ENCODE data around the gene BICD1.

The BICD1 gene

DNA sequence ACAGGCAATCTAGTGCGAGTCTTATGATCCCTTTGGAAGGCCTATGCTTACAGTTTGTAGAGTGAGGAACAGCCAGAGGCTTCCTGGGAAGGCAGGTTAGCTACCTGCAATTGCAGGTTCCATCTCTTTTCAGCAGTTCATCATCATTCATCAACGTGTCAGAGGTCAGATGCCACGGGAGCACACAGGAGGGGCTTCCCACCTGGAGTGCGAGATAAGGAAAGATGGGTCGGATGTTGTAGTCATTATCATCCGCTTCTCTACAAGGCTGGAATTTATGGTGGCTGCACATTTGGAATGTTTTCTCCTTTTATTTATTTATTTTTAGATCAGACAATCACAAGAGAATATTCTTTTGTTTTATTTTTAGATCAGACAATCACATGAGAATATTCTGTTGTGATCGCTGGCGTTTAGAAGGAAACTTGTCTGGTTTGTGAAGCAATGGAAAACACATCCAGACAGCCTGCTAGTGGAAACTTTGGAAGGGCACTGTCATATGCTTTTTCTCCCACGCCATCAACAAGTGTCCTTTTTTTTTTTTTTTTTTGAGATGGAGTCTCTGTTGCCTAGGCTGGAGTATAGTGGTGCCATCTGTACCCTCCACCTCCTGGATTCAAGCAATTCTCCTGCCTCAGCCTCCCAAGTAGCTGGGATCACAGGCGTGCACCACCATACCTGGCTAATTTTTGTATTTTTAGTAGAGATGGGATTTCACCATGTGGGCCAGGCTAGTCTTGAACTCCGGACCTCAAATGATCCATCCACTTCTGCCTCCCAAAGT lies 1.9 kb upstream of the BICD1 start:
- DNase-seq: no peak

DNA sequence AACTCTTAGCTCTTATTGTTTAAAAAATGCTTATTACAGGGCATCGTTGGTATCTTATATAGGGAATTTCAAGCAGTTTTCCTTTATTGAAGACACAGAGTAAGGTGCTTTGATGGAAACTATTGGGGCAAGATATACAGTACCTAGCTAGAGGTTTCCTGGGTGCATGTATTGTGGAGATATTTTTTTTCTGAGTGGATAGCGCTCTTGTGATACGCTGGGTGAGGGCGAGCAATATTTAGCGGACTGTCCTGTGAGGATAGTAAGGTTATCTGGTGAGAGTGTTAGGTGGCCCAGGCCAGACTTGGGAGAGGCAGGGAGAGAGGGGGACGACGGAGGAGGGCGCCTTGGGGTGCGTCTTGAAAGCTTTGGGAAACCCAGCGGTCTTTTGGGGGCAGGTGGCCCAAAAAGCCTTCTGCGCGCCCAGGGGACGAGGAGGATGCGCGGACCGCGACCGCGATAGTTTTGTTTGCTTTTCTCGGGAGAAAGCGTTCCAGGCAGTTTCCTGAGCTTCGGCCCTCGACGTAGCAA lies 596 bp upstream of the BICD1 start:
- no peak for DNase-seq

DNA sequence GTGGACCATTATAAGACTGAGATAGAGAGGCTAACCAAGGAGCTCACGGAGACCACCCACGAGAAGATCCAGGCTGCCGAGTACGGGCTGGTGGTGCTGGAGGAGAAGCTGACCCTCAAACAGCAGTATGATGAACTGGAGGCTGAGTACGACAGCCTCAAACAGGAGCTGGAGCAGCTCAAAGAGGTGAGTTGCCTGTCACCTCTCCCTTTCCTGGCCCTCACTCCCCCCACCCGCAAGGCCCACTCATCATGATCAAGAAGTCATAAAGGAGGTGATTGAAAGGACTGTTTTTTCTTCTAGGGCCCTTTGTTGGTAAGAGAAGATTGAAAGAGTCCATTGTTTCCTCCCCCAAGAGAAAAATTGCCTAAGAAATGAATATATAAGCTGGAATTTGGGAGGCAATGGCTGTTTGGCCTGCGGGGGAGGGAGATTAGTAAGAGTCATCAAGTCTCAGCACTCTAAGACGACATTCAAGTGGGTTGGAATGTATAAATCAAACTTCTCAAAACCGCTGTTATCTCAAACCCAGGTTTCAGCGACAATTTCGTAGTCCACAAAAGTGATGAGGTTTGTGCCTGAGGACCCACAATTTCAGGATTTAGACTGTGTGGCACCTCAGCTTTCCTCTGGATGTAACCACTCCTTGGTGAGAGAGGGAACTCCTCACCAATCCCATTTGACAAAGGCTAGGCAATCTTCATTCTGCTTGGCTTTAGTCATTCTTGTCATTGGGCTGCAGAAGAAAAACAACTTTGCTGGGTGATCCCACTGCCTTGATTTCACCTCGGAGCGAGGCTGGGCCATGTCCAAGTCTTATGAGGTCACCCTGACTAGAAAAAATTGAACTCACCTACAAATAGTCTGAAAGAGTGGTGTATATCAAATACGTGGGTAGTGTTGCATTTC lies 966 bp downstream of the BICD1 start:
- peak; percentile 14 for DNase-seq

DNA sequence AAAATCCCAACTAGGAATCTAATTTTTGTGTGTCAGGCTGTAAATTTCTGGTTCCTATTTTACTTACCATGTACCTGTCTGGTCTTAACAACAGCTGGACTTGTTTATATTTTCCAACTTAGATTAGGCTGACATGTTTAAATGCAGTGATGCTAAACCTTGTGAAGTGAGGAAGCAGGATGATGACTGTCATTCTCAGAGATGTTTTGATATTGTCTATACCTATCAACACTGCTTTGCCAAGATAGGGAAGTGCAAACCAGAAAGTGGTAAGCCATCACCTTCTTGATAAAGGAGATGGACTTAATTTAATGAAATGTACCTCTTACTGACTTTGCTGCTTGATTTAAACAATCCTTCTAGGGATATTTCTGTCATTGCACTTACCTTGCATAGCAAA lies 2.1 kb downstream of the BICD1 start:
- DNase-seq: no peak

DNA sequence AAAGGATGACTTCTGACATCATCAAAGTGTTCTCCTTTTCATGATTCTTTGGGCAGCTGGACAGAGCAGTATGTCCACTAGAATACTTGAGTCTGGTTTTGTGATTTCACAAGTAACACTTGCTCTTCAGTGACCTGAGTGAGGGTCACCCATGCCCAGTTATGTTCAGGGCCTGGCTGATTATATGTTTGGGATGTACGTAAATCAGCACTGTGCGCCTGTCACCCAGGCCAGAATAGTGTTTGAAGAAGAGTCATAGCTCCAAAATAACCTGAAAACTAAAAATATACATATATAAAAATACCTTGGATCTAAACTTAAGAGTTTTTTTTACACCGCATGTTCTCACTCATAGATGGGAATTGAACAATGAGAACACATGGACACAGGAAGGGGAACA lies 3.8 kb downstream of the BICD1 start:
- no peak for DNase-seq

DNA sequence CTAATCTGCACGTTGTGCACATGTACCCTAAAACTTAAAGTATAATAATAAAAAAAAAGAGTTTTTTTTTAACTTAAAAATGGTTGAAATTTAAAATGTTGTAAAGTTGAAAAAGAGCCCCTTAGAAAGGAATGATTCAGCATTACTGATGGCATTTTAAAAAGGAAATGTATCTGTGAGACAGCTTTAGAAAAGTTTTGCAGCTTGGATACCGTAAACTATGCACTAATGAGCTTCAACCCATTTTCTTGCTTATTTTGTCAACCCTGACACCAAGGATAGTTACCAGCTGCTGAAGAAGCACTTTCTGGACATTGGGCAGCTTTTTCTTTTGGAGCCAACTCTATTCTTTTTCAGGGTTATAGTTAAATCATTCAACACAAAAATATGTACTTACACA lies 4.3 kb downstream of the BICD1 start:
- no peak for DNase-seq

DNA sequence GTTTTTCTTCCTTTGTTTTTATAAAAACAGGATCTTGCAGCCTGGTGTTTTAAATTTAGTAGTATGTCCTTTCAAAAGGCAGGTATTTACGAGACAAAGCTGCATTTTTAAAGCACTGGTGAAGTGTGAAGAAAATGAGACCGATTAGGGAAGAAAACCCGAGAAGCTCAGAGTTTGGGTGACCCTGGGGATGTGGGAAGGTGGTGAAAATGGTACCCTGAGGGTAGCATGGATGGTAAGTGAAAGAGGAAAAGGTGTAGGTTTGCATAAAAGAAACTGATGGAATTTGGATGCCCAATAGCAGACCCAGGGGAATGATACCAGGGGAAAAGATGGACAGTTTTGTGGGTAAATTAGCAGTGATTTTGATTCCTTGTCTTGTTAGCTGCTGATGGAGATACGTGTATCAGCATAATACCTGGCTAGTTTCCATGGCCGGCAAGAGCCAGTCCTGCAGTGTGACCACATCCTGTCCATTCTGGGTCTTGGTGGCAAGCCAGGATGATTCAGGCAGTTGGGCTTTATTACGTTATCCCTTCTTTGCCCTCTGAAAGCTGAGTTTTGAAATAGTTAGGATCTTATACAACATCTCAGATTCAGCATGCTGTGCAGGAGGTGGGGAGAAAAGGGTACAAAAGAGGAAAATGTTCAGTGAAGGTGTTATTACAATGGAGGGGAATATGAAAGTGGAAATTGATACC lies 8.9 kb downstream of the BICD1 start:
- no peak for DNase-seq

DNA sequence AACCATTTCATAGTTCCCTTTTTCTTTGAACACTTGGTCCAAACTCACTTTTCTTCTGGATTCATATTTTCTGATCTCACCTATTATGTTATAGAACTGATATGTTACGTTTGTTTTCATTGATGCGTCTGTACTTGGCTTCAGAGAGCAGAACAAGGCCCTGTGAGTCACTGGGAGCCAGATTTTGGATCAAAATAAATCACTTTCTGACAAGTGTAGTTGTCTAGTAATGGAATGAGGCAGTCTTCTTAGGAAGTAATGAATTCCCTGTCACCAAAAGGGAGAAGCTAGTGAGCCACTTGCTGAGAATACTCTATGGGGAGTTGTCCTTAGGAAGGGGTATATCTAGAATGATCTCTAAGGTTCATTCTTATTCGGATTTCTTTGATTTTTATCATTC lies 10.2 kb downstream of the BICD1 start:
- DNase-seq: no peak

DNA sequence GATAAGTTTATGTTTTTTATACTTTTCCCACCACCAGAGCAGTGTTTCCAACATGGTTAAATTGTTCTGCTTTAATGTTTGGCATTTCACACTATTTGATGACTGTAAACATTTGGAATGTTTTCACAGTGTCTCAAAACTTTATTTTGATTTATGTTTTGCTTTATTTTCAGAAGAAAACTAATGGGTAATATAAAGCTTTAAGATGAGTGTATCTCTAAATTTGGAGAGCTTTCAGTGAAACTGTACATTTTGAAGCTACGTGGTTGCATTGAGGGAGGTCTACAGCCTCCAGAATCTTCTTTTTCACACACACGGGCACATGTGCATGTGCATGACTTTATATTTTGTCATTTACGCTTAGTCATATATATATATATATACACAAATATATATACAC lies 10.7 kb downstream of the BICD1 start:
- no peak for DNase-seq

DNA sequence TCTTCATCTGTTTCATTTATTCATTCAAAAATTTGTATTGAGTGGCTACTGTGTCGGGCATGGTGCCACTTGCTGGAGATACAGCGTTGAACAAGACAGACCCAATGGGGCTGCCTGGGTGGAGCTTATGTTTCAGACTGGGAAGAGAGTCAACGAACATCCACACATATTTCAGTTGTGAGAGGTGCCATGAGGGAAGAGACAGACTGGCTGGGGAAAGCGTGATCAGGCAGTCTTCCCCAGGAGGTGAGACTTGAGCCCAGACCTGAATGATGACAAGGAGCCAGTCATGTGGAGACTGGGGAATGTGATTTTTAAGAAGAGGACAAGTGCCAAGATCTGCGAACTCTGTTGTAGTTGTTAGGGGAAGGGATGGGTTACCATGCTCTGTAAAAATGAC lies 12.2 kb downstream of the BICD1 start:
- no peak for DNase-seq

DNA sequence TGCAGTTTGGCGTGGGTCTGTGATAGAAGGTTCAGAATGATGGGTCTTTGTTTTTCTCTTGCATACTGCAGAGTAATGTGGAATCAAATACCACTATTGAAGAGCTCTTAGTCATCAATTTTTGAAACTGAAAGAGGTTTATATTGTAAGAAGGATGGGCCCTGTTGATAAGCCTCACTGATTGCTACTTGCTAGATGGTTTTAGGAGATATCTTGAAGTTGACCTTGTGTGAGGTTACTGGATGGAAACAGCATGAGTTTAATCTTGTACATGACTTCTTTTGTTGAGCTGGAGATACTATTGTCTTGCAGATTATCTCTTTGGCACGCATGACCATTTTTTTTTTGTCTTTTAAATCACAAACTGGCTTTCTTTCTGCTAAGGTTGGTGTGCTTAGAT lies 13.8 kb downstream of the BICD1 start:
- DNase-seq: no peak

DNA sequence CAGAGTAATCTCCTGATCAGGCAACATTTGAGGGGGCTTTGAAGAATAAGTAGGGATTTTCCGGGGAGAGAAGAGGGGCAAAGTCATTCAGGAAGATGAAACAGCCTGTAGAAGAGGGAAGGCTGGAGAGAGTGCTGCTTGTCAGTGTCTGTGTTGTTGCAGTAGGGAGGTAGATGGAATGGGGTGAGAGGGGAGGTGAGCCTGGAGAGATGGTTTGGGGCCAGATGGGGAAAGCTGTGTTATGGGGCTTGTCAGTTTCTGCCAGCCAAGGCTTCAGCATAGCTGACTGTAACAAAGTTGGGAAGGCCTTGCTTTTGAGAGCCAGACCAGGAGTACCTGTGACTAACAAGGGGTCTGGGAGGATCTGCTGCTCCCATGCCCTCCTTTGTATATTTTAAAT lies 18.0 kb downstream of the BICD1 start:
- DNase-seq: no peak

DNA sequence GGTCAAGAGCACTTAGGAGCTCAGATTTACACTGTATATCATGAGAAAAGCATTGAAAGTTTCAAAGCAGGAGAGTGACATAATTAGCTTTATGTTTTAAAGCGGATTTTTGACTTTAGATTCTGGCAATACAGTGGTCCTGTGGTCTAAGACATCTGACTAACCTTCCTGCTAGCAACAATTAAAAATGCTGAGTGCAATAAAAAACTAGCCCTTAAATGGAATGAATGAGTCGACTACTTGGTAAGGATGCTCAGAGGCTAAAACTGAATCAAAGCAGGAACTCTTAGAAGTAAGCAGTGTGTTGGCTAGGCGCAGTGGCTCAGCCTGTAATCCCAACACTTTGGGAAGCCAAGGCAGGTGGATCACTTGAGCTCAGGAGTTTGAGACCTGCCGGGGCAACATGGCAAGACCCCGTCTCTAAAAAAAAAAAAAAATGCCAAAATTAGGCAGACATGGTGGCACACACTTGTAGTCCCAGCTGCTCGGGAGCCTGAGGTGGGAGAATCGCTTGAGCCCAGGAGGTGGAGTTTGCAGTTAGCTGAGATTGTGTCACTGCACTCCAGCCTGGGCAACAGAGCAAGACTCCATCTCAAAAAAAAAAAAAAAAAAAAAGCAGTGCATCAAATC lies 18.9 kb downstream of the BICD1 start:
- DNase-seq: no peak

DNA sequence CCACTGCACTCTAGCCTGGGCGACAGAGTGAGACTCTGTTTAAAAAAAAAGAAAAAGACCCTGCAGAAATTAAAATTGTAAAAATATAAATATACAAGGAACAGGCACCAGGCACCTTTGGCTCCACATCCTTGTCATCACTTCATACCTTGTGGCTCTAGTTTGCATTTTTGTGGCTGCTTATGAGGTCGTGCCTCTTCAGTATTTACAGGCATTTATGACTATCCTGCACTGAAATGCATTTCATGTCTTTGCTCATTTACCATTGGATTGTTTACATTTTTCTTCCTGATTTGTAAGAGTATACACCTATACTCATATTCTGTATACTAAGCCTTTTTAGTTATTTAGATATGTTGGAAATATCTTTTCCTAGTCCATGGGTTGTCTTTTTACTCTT lies 20.1 kb downstream of the BICD1 start:
- DNase-seq: no peak

DNA sequence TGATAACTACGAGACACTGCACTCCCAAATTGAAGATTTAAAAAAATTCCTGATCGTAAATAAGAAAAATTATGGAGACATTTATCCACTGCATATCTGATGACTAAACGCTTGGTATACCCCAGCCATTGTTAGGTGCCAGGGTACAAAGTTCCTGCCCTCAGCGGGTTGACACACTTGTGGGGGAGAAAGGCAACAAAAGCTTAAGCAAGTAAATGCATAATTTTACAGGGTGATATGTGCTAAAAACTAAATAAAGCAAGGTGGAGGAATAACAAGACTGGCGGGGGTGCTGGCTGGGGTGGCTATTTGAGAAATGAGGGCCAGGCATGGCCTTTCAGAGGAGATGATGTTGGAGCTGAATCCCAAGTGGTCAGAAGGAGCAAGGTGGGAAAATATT lies 25.0 kb downstream of the BICD1 start:
- no peak for DNase-seq

DNA sequence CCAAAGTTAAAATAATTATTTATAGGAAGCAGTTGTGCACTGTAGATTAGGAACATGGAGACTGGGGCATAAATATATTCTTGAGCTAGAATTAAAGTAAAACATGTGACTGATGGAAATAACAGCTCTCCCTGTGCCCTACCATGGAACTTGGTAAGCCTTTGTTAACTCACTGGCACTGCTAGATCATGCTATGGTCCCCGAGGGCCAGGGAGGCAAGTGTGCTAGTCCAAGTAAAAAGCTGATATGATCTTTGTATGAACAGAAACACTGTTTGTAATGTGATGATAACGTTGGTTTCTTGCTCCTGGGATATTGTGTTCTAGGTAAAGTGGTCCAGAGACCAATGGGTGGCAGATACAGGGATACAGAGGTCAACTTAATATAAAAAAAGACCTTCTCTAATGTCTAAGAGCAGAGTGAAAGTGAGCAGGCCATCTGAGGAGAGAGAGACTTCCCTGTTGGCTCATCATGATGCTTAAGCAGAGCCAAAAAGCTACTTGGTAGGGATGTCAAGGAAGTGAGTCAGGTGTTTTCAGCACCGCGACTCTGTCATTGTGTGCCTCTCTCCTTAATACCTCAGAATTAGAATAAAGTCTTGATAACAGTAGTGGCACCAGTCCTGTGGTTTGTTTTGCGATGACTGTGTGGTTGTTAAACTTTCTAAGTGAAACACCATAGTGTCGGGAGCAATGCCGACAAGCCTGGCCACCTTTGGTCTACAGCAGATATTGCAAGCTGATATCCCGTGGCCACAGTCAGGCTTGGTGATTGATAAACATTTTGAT lies 27.6 kb downstream of the BICD1 start:
- DNase-seq: peak; percentile 23

DNA sequence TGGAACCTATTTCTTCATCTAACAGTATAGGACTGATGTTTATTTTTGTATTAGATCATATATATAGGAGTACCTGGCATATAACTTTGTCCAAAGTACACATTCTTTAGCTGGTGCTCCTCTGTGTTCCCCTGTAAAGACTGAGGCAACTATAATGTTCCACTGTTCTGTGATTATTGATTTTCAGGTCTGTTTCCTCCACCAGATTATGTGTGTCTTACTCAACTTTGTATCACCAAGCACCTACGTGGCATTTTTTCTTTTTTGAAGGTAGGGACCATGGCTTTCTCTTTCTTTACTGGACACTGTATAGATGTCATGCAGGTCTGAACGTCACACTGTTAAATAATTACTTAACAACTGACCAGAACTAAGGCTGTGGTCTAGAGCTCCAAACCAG lies 29.3 kb downstream of the BICD1 start:
- no peak for DNase-seq

DNA sequence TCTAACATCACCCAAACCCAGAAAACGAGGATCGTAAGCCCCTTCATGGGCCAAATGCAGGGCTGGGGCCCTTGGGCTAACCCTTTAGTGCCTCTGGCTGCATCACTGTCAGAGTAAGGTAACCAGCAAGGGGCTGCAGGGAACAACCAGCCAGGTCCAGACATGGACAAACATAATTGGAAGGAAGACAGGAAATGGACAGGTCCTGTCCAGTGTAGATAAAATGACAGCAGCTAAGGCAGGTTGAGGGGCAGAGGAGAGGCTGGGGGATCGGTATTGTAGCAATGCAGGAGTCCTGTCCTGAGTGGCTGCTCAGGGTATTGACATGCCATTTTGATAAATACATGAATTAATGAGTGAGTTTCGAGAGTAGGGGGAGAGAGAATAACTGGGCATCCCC lies 29.8 kb downstream of the BICD1 start:
- no peak for DNase-seq

DNA sequence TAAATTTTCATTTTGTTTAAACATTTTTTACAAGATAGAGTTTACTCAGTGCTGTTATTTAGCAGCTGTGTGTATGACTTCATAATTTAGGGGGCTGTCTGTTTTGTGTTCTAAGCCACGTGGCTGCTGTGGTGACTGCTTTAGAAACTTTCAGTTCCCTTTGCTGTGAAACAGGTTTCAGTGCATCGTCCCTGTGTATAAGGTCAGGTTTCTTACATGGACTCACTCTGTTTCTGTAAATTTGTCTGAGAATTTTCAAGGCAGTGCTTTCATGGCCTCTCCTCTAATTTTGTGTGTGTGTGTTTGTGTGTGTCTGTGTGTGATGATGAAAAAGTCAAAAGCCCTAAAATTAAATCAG lies 32.4 kb downstream of the BICD1 start:
- DNase-seq: peak; percentile 32

DNA sequence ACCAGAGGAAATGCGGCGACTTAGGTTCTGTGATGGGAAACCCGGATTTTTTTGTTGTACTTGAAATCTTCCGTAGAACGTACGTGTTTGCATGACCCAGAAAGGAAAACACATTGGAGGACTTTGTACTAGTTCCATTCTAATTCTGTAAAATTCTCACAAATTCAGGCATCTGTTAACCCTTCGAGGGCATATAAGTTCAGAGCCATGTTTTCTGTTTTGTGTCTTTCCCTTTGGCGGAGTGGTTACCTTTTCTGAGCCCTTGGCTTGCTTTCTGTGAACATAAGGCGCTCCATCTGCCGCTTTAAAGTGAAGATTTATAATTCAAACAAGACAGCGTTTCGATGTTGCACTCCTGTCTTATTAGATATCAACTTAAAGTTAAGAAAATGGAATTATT lies 34.2 kb downstream of the BICD1 start:
- DNase-seq: no peak

DNA sequence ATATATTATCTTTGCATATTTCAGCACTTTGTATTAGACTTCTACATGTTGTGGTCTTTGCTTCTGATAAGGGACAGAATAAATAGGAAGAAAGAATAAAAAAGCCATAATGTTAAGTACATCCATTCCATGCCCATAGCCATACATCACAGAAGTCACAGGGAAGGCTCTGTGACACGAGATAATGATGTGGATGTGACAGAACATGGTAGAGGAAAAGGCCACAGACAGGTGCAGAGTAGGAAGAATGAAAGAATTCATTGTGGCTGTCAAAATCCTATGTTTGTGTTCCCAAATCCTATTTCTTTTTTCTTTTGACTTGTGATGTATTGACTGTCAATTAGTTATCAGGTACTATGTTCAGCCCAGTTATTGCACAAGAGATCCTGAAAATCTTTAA lies 38.4 kb downstream of the BICD1 start:
- no peak for DNase-seq
